Prostate gland (tissue), 2 donors: Measurements from ENCODE around the gene DUOX2. TPM values are rescaled to one million over a fixed set of nuclear protein-coding genes. Genes with fewer than 3 reads are reported as not detected.

Source experiments
- DNase-seq: peaks from one replicate; pipeline ENCODE4 v3.0.0-alpha.2; 2019; ENCODE audit warnings: low spot score
- H3K27ac ChIP-seq, 2 donors: fragments of 200-600 bp; sonication (generic); 2 replicates each; pipeline ENCODE4 v1.5.1; 2017 to 2019
- H3K27me3 ChIP-seq: fragments of 200-600 bp; sonication (generic); replicated peaks from 2 replicates; pipeline ENCODE4 v1.5.1; 2019; ENCODE audit not compliant: insufficient read depth
- H3K36me3 ChIP-seq, 2 donors: fragments of 200-600 bp; sonication (generic); 1 replicate in 1 of 2; 2 replicates in 1 of 2; pipeline versions ENCODE4 v1.5.1 to v1.8.1; 2017 to 2019
- H3K4me1 ChIP-seq: fragments of 200-600 bp; sonication (generic); replicated peaks from 2 replicates; pipeline ENCODE4 v1.5.1; 2019
- H3K4me3 ChIP-seq, 2 donors: fragments of 200-600 bp; sonication (generic); 2 replicates each; pipeline ENCODE4 v1.5.1; 2017 to 2019
- H3K9me3 ChIP-seq: fragments of 200-600 bp; sonication (generic); 2 replicates; pipeline ENCODE4 v1.5.1; 2017
- POLR2A ChIP-seq: fragments of 450-650 bp; IDR thresholded peaks from one replicate; pipeline ENCODE4 v1.6.1; 2016; ENCODE audit warnings: antibody characterized with exemption, mild to moderate bottlenecking
- POLR2AphosphoS5 ChIP-seq: sonication (generic); formaldehyde crosslinking; IDR thresholded peaks from one replicate; pipeline ENCODE4 v1.6.1; 2017; ENCODE audit warnings: antibody characterized with exemption
- WGBS: methylation state at CpG from one replicate; pipeline ENCODE4 v1.1.5; 2018; 5-methylcytosine and 5-hydroxymethylcytosine counted together
- intact Hi-C: fragments of 100-400 bp; cut with DNase I; formaldehyde crosslinking; loops from one replicate; pipeline ENCODE4 v1.14.2; 2022
- total RNA-seq, 2 donors: library from RNA; depleted of rRNA; stranded (reverse); fragments of >200 nt; gene quantifications; one replicate each; pipeline ENCODE4 v1.1.0, GENCODE V29; 2016
- TF ChIP-seq, protein P1 (sequence below), 4 experiments: fragments of 200-600 bp in 2 of 4; fragments of 450-650 bp in 2 of 4; sonication (generic) in 2 of 4; IDR thresholded peaks; 1 replicate in 3 of 4; 2 replicates in 1 of 4; pipeline ENCODE4 v1.5.1; 2016 to 2019; ENCODE audit warnings: antibody characterized with exemption in 4 of 4, mild to moderate bottlenecking in 2 of 4, moderate library complexity in 2 of 4

The DUOX2 gene
- total RNA-seq, 2 donors from 2014 or later: 2.3 to 2.5 TPM

GRCh38 chr15:45144775-45145174 is 30.8 kb upstream of the DUOX2 start:
- H3K36me3 ChIP-seq: no peaks in the 10 kb centered on the region
- intact Hi-C loops: no loop called here
- no peaks in the 10 kb centered on the region for H3K4me1 ChIP-seq
- DNase-seq: no peak
- TF ChIP-seq POLR2AphosphoS5: no peak
- TF ChIP-seq, protein P1, sequence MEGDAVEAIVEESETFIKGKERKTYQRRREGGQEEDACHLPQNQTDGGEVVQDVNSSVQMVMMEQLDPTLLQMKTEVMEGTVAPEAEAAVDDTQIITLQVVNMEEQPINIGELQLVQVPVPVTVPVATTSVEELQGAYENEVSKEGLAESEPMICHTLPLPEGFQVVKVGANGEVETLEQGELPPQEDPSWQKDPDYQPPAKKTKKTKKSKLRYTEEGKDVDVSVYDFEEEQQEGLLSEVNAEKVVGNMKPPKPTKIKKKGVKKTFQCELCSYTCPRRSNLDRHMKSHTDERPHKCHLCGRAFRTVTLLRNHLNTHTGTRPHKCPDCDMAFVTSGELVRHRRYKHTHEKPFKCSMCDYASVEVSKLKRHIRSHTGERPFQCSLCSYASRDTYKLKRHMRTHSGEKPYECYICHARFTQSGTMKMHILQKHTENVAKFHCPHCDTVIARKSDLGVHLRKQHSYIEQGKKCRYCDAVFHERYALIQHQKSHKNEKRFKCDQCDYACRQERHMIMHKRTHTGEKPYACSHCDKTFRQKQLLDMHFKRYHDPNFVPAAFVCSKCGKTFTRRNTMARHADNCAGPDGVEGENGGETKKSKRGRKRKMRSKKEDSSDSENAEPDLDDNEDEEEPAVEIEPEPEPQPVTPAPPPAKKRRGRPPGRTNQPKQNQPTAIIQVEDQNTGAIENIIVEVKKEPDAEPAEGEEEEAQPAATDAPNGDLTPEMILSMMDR (IDR thresholded peaks at IDR 0.05): no peak
- H3K27ac ChIP-seq: no peak overlapping the region
- 95% methylated on average over 9 of the region's 9 CpGs for WGBS
- no peaks in the 10 kb centered on the region for H3K27me3 ChIP-seq
- no peaks in the 10 kb centered on the region for H3K9me3 ChIP-seq
- no peak overlapping the region for H3K4me3 ChIP-seq

DNA sequence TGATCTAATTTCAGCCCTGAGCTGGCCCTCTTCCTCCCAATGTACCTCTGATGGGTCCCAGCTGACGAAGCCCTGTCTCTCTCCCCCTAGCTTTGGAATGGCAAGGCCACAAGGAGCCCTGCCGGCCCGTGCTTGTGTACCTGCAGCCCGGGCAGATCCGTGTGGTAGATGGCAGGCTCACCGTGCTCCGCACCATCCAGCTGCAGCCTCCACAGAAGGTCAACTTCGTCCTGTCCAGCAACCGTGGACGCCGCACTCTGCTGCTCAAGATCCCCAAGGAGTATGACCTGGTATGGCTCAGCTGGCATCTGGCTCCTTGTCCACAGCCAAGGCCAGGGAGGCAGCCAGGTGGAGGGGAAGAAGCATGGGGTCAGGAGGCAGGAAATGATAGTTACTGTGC is 30.0 kb upstream of the DUOX2 start:
- no peak overlapping the region for H3K4me3 ChIP-seq
- no peaks in the 10 kb centered on the region for H3K4me1 ChIP-seq
- DNase-seq: no peak
- no peaks in the 10 kb centered on the region for H3K9me3 ChIP-seq
- intact Hi-C loops: no loop called here
- TF ChIP-seq POLR2AphosphoS5 (no peak), POLR2A (no peak)
- TF ChIP-seq, protein P1 (IDR thresholded peaks at IDR 0.05): no peak
- no peaks in the 10 kb centered on the region for H3K27me3 ChIP-seq
- H3K36me3 ChIP-seq: no peaks in the 10 kb centered on the region
- H3K27ac ChIP-seq: no peak overlapping the region
- 82% methylated on average over 11 of the region's 11 CpGs for WGBS

GRCh38 chr15:45143056-45143455 is 29.1 kb upstream of the DUOX2 start:
- intact Hi-C loops: no loop called here
- DNase-seq: no peak
- Histone ChIP-seq H3K27me3 (no peaks in the 10 kb centered on the region), H3K27ac (no peak overlapping the region), H3K9me3 (no peaks in the 10 kb centered on the region), H3K4me1 (no peaks in the 10 kb centered on the region), H3K36me3 (no peaks in the 10 kb centered on the region), H3K4me3 (no peak overlapping the region)
- no peak for TF ChIP-seq POLR2AphosphoS5
- no peak for TF ChIP-seq POLR2A
- TF ChIP-seq, protein P1 (IDR thresholded peaks at IDR 0.05): no peak
- 88% methylated on average over 7 of the region's 7 CpGs for WGBS

DNA sequence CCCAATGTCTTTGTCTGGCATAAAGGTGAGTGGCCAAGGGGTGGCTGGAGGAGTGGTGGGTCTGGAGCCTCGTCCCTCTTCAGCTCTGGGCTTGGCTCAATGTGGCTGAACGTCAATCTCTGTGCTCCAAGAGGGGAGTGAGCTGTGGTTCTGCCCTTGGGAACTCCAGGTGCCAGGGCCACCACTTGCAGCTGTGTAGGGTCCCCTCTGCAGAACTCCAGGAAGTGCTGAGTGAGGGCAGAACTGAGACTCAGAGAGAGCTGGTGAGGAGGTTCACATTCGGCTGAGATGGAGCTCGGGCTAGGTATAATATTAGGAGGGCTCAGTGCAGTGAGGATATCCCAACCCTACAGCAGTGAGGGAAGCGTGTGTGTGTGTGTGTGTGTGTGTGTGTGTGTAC is 27.4 kb upstream of the DUOX2 start:
- Histone ChIP-seq H3K36me3 (no peaks in the 10 kb centered on the region), H3K9me3 (no peaks in the 10 kb centered on the region), H3K4me3 (no peak overlapping the region), H3K27me3 (no peaks in the 10 kb centered on the region), H3K27ac (no peak overlapping the region), H3K4me1 (no peaks in the 10 kb centered on the region)
- DNase-seq: no peak
- 90% methylated on average over 5 of the region's 5 CpGs for WGBS
- TF ChIP-seq, protein P1 (IDR thresholded peaks at IDR 0.05): no peak
- TF ChIP-seq POLR2AphosphoS5 (no peak), POLR2A (no peak)
- intact Hi-C loops: no loop called here

DNA sequence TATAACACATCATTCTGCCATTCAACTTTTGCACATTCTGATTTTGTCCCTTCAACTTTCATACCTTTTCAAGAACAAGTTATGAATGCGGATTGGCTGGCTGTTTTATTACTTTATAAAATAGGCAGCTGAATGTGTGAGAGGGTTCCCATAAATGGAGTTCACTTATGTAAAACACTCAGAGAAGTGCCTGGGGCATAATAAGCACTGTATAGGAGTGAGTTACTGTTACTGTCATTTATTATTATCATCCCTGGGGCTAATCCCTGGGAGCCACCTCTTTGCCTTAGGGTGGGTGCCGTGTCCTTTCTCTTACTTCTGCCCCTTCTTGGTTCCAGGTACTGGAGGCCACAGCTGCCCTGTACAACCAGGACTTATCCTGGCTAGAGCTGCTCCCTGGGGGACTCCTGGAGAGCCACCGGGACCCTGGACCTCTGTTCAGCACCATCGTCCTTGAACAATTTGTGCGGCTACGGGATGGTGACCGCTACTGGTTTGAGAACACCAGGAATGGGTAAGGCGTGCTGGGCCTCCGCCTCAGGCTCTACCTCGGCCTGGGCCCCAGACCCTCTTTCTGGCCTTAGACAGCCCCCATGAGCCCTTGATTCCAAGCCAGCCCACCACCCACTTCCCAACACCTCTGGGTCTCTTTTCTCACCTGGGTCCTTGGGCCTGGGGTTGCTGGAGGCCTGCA is 26.7 kb upstream of the DUOX2 start:
- 97% methylated on average over 10 of the region's 10 CpGs for WGBS
- Histone ChIP-seq H3K4me3 (no peak overlapping the region), H3K27me3 (no peaks in the 10 kb centered on the region), H3K27ac (no peak overlapping the region), H3K36me3 (no peaks in the 10 kb centered on the region), H3K9me3 (no peaks in the 10 kb centered on the region), H3K4me1 (no peaks in the 10 kb centered on the region)
- no peak for DNase-seq
- no peak for TF ChIP-seq POLR2A
- TF ChIP-seq, protein P1 (IDR thresholded peaks at IDR 0.05): no peak
- no peak for TF ChIP-seq POLR2AphosphoS5
- intact Hi-C loops: no loop called here
